Raji (cell line): ENCODE data around the gene VSIG2.

Experiments used
- POLR2A ChIP-seq: IDR thresholded peaks from 2 replicates; pipeline ENCODE4 v1.6.1; 2011; ENCODE audit warnings: low read depth, low read length, control low read depth; ENCODE audit not compliant: insufficient read depth

VSIG2 gene

DNA sequence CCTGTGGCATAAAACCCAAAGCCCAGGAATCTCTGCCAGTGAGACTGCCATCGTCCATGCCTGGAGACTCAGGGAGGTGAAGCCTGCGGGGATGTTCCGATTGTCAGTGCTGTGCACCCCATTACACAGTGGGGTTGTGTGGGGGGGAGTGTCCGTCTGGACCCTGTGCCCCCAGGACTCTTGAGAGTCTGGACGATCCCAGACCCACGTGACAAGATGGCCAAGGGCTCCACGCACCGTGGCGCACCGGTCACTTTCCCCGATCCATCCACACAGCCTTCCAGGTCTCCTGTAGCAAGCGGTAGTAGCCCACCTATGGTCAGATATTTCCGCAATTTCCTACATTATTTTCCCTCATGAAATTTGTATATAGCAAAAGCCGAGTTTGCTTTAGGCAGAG lies 33.3 kb downstream of the VSIG2 start:
- TF ChIP-seq POLR2A: no peak

DNA sequence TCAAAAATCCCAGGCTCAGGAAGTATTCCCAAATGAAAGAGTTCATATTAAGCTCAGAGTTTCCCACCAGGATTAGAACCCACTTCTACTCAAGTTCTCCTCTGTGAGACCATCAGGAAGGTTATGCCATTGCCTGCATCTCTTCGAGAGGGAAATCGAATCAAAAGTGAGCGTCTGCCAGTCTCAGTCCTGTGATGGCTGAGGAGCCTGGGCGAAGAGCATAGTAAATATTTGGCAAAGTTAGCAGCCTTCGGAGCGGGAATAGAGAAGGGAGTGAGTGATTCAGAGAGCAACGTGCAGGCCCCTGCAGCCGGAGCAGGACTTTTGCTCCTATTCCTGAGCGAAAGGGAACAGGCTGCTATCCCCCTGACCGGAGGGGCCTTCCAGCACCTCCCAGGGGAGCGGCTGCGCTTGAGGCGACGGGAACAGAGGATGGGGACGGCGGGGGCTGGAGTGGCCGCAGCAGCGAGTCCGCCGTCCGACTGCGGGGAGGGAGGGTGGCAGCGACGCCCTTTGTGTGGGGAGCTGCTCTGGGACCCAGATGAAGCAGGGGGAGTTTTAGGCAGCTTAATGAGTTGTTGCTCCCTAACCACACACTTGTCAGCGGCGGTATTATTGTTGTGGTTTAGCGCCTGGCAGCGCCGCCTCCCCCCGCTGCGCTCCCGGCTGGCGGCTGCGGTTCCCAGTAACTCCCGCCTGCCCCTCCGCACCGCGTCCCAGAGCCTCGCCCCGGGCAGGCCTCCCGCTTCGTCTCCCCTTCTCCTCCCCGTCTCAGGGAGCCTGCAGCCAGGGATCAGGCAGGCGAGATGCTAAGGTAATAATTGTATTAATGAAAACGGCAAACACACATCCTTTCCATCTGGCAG lies 34.0 kb downstream of the VSIG2 start:
- no peak for TF ChIP-seq POLR2A

DNA sequence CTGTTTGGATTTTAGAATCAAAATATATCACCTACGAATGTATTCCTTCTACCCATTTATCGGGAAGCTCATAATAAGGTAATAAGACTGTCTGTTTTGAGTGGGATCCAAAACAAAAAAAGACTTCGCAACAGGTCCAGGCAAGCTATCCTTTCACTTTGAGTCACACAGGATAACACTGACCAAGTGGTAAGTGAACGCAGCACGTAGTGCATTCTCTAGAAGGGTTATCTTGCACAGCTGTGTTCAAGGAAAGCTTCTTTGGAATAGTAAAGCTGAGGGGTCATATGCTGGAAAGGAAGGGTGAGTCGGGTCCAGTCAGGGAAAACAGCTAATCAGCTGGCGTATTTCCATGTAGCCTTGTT lies 34.7 kb downstream of the VSIG2 start:
- no peak for TF ChIP-seq POLR2A

DNA sequence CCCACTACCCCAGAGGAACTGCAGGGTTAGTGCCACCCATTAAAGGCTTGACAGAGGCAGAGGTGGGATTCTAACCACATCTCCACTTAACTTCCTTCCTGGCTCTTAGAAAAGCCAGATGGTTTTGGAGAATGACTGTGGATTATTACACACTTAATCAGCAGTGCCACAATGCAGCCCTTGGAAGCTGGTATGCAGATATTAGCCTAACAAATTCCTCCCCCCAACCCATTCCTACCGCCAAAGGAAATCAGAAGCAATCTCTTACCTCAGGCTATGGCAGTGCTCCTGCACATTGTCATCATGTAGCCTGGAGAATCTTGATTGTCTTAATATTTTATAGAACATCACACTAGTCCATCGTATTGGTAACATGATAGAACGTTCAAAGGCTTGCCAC lies 35.5 kb downstream of the VSIG2 start:
- no peak for TF ChIP-seq POLR2A

DNA sequence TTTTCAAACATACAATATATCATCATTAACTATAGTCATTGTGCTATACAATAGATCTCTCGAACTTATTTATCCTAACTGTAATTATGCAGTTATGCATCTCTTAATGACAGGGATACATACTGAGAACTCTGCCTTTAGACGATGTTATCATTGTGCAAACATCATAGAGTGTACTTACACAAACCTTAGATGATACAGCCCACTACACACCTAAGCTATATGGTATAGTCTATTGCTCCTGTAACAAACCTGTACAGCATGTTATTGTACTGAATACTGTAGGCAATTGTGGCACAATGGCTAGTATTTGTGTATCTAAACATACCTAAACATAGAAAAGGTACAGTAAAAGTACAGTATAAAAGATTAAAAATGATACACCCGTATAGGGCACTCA lies 39.7 kb downstream of the VSIG2 start:
- no peak for TF ChIP-seq POLR2A

DNA sequence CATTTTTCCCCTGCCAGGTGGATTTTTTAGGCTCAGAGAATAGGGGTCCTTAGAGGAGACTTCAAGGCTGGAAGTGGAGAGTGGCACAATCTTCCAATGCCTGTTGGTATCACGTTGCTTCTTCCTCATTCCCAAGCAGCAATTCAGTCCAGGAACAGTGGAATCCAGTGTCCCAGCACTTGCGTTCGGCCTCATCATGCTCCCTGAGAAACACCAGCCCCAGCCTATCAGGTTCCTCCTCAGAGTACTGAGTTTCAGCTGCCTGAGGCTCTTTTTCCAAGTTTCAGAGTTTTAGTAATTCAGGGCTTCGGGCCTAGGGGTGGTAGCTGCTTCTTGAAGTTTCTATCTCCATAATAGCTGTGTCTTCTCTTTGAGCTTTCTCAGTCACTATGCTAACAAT lies 44.2 kb downstream of the VSIG2 start:
- no peak for TF ChIP-seq POLR2A

DNA sequence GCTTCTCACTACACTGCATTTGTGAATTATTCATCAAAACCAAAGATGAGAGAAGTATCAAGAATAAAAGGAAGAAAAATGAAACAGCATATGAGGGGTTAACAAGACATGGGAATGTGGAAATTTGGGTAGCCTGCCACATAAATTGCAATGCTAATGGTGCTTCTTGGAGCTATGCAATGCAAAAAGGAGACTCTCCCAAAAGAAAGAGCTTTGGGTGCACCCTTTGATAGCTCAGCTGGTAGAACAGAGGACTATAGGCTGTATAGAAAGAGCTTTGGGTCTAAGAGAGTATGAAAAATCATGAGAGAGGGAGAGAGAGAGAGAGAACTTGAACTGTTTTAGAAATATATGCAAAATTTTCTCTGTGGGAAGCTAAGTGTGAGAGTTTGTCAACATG lies 52.0 kb downstream of the VSIG2 start:
- no peak for TF ChIP-seq POLR2A

DNA sequence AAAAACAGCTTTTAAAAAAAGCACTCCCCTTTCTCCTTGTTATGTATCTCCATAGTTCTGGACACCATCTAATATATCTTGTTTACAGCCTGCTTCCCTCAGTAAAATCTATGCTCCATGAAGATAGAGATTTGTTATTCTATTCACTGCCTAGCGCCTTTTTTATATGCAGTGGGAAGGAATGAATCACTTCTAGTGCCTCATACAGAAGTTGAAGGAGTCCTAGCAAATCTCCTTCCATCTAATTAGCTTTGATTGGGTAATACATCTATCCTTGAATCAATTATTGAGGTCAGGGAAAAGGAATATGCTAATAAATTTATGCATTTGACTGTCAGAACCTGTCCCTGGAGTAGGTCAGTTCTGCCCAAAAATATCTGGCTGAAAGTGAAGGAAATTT lies 52.5 kb downstream of the VSIG2 start:
- TF ChIP-seq POLR2A: no peak
